Stimulated activated CD4-positive, alpha-beta T cell treated with anti-CD3 and anti-CD28 coated beads, Interleukin-15, amount 100 ng/mL, for 24 hours (primary cell): Measurements from ENCODE around the gene DLG2.
"Not testable (repeated sequence)": the region's sequence is repeated elsewhere in the genome, so short reads cannot be mapped to it uniquely, and the experiment has no call there.

Source experiments
- DNase-seq: peaks from one replicate; pipeline ENCODE4 v3.0.0-alpha.2; 2020

Gene DLG2

GRCh38 chr11:83456075-83456474, 2171.1 kb downstream of the DLG2 start:
- DNase-seq = no peak

DNA sequence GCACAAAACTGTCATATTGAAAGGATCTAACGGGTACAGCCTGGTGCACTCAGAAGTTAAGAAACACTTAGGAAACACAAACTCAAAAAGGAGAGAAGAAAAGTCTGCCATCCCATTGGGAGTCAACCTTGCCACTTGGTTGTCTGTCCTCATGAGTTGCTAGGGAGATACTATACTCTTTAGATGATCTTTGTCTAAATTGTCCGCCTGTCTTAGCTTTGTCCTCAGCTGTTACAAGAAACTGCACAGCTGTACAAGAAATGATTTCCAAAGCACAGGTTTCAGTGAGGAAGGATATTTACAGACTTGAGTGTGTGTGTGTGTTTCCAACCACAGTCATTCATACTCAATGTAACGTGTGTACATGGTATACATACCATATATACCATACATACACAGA, 2171.8 kb downstream of the DLG2 start:
- no peak for DNase-seq

DNA sequence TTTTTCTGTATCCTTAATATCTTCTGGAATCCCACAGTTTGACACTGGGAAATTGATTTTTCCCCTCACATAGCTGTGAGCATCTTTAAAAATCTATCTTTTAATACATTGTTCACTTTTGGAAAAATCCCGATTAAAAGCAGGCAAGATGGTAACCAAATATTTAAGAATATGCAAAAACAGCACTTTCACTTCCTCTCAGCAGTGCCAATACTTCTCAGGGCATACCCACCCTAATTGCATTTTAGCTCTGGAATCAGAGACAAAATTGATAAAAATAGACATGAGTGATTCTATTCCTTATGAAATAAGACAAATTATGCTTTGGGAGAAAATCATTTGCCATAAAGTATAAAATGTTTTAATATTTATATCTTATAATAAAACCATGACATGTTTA, 2172.5 kb downstream of the DLG2 start:
- no peak for DNase-seq

DNA sequence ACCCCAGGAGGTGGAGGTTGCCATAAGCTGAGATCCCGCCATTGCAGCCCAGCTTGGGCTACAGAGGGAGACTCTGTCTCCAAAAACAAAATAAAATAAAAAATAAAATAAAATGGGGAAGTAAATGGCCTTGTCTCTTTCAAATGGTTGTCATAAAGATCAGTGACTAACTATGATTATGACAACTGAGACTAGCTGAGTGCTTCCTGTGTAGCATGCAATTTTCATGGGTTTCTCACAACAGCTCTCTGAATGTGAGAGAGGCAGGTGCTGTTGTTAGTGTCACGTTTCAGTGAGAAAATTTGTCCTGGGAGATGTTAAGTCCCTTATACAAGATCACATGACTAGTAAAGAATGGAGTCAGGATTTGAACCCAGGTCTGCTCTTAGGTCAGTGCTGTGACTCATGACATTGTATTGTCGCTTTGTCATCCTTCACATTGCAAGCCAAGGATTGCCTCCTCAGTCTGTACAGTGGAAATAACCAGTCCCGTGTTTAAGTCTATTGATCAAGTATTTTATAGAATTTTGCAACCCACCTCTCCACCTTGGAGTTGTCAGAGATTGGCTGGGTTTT, 2177.7 kb downstream of the DLG2 start:
- DNase-seq = no peak

DNA sequence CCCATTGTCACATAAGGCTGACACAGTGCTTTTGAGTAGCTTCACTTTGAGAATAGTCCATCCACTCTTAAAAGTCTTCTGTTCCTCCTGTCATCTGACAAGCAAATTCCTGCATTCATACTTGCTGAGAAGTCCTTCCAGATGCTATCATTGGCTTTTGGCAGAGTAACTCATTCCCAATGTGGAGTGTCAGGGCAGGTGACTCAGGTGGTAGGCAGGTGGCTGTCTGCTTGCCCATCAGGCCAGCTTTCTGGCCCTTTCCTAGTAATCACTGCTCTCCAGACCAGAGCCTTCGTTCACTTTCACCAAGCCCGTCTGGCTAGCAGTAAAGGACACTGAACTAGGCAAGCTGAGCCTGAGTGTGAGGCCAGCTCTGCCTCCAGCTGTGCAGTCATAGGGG, 2178.5 kb downstream of the DLG2 start:
- no peak for DNase-seq

- DNase-seq = not testable (repeated sequence)
Measured at GRCh38 chr11:83443880-83444279, 2183.3 kb downstream of the DLG2 start.

DNA sequence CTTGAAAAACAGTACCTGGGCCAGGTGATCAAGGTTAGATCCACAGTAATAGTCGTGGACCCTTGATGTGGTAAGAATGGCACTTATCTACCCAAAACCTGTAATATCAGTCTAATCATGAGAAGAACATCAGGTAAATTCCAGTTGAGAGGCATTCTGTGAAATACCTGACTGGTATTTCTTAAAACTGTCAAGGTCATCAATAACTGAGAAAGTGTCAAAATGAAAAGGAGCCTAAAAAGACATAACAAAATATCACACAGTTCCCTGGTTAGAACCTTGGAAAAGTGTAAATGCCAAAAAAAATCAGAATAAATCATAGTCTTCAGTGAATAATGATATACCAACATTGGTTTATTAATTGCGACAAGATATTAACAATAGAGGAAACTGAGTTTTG, 2185.5 kb downstream of the DLG2 start:
- DNase-seq = no peak

GRCh38 chr11:83441171-83441570, 2186.0 kb downstream of the DLG2 start:
- no peak for DNase-seq

DNA sequence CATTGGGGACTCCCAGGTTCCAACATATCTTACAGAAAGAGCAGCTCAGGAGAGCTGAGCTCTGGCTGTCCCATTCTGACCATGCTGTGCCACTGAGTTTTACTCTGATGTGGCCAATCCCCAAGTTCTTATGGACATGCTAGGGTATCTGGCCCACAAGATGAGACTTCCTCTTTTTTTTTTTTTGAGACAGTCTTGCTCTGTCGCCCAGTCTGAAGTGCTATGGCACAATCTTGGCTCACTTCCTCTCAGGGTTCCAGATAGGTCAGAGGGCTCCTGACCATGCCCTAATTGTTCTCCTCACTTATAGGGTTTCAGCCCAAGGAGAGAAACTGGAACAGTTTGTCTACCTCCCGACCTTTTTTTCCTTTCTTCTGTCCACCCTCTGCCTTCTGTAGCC, 2188.7 kb downstream of the DLG2 start:
- no peak for DNase-seq

DNA sequence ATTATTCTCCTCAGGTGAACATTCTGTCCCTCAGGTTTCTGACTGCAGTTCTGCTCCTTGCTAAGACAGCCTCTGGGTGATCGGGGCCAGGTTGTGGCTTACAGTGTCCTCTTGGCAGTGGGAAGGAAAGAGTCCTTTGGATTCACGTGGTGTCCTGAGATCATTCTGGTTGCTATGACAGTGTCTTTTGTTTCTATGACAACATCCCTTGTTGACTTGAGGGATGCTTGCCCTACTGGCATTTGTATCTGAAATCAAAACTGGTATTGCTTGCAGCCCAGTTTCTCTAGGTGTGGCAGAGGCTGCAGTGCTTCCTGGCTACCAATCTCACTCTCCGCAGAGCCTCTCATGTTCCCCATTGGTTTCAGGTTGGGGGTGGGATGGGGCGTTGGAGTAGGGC, 2189.2 kb downstream of the DLG2 start:
- no peak for DNase-seq

- no peak for DNase-seq
Measured at GRCh38 chr11:83436855-83437254, 2190.3 kb downstream of the DLG2 start.

DNA sequence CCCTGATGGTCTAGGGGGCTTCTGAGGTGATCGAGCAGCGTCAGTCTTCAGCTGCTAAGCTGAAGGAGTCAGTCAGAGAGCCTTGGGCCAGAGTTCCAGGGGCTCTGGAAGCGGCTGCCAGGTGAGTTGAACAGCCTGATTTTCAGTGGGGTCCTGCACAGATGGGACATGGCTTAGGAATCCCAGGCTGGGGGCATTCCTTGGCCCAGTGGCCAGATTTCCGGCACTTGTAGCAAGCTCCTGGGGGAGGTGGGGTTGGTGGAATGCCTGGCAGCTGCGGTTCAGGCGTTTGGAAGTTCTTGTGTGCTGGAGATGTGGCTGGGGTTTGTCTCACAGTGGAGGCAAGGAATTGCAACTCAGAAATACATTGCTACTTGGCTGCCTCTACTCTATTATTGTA, 2192.3 kb downstream of the DLG2 start:
- DNase-seq = not testable (repeated sequence)

GRCh38 chr11:83427943-83428342, 2199.2 kb downstream of the DLG2 start:
- no peak for DNase-seq

DNA sequence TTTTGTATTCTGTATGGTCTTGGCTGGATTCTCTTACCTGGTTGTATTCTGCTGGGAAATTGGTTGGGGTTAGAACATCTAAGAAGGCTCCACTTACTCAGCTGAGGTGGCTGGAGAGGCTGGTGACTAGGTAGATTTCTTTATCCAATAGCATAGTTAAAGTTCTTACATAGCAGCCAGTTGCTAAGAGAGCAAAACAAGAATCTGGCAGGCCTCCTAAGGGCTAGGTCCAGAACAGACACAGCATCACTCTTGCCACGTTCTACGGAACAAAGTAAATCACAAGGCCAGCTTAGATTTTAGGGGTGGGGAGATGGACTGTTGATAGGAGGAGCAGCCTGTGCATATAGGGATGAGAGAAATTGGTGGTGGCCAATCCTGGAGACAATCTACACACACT, 2199.6 kb downstream of the DLG2 start:
- no peak for DNase-seq

- no peak for DNase-seq
Measured at GRCh38 chr11:83425137-83425466, 2202.0 kb downstream of the DLG2 start.

GRCh38 chr11:83424376-83425136, 2202.6 kb downstream of the DLG2 start:
- DNase-seq = no peak

GRCh38 chr11:83422641-83423040, 2204.5 kb downstream of the DLG2 start:
- DNase-seq = not testable (repeated sequence)

DNA sequence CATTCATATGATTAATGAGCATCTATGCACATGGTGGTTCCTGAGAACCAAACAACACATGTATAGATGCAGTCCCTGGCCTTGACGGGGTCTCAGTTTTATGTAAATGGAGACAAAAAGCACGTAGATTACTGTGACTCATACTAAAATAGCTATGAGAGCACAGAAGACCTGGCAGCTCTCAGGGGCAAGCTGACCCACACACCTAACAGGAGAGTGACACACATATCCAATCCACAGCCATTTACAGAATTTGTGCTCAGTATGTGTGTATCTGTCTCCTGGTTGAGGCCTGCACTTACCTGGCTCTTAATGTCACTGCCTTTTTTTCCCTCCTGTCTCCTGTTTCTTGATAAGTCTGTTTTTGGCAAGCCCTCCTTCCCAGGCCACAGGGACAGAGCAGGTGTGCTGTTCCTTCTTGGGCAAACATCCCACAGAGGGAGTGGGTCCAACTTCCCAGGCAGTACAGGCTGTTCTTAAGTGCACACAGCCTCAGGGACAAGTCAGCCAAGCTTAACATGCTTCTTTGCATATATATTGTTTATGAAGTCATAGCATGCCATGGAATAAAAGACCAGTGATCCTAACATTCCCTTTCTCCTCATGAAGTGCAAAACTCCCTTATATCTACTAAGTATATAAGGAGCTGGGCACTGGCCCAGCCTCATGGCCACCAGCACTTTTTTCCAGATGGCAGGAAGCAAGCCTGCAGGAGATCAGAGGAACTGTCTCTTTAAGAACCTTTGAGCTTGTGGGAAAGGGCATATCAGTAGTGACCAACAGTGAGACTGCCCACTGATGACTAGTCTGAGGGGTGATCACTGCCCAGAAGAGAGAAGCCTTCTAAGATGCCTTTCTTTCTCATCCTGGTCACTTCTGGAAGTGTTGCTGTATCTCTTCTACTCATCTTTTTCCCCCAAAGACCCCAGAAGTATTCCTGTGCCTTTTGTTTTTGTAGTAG, 2216.3 kb downstream of the DLG2 start:
- no peak for DNase-seq

DNA sequence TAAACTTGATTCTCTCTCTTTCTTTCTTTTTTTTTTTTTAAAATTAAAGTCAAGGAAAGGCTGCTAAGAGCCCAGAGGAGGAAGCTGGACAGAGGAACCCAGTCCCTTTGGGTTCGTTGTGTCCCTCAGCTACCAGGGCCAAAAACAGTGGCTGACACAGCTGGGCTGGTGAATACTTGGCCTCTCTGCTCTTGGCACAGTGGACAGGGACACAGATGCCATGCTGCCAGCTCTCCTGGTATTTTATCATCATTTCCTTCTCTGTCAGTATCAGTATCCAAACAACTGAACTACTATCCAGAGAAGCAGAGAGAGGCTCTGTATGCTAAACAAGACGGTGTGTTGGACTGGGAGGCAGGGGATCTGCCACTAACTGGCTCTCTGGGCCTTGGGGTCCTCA, 2217.3 kb downstream of the DLG2 start:
- DNase-seq = no peak

DNA sequence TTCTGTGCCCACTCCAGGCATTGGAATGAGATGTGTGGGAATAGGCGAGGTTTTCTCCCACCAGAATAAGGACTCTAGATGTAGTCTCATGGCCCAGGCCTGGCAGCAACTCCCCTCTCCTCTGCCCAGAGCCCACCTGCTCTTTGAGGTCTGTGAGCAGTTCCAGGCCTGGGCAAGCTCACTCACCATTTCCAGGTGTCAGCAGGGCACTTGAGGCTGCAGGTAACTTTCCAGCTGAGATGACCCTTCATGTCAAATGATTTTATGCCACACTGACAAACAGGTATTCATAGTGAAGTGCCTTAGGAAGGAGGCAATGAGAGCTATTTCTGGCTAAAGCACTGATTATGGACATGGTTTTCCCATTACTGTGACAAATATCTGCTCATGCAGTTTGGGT, 2217.7 kb downstream of the DLG2 start:
- no peak for DNase-seq

GRCh38 chr11:83408946-83409345, 2218.2 kb downstream of the DLG2 start:
- no peak for DNase-seq
